BJ (cell line): ENCODE measurements around the gene GPR157. TPM values are rescaled to one million over a fixed set of nuclear protein-coding genes. Genes with fewer than 3 reads are reported as not detected.

Source experiments
- CTCF ChIA-PET: fragments of 350-600 bp; formaldehyde crosslinking; extraction: SDS; loops from one replicate; lab custom pipeline; 2021; ENCODE audit warnings: antibody characterized with exemption, inconsistent platforms; lab: Yijun Ruan, JAX
- POLR2A ChIA-PET: fragments of 300-600 bp; sonication (Branson Sonifier 250); formaldehyde crosslinking; extraction: SDS; loops from one replicate; lab custom pipeline; 2021; ENCODE audit warnings: antibody characterized with exemption; lab: Charles Lee
- DNase-seq: peaks from one replicate; pipeline ENCODE4 v3.0.0-alpha.2; 2011; ENCODE audit warnings: low read depth
- H3K27me3 ChIP-seq: 2 replicates; pipeline ENCODE4 v1.6.0; 2011; ENCODE audit warnings: low read length; ENCODE audit not compliant: control insufficient read depth, insufficient read depth
- H3K36me3 ChIP-seq: 2 replicates; pipeline ENCODE4 v1.5.1; 2011; ENCODE audit warnings: low read length; ENCODE audit not compliant: control insufficient read depth, insufficient read depth
- H3K4me3 ChIP-seq: 2 replicates; pipeline ENCODE4 v1.5.1; 2011; ENCODE audit warnings: low read depth, mild to moderate bottlenecking, control low read depth, low read length
- polyA plus RNA-seq: library from polyadenylated mRNA; depleted of rRNA; stranded (reverse); fragments of >200 nt; gene quantifications from 2 replicates; pipeline ENCODE4 v1.2.3, GENCODE V29; 2011
- TF ChIP-seq, protein P1 (sequence below): IDR thresholded peaks from 2 replicates; pipeline ENCODE4 v1.5.1; 2011; ENCODE audit warnings: low read depth, mild to moderate bottlenecking, control low read depth, inconsistent platforms, low read length, moderate library complexity; ENCODE audit not compliant: insufficient read depth

Gene GPR157
- polyA plus RNA-seq, 1 experiment: 2.5 TPM

DNA sequence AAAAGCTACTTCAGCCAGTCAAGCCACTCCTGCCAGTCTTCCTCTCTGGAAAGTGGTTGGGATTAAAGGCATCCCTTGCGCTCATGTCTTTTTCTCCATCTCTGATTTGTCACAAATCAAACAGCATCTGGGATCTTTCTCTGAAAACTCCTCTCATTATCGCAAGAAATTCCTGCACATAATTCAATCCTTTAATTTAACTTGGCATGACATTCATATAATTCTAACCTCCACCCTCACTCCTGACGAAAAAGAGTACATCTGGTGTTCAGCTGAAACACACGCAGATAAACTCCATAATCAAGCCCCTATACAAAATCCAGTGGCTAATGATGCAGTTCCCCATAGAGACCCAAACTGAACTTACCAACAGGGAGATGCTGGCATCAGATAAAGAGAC is 40.1 kb downstream of the GPR157 start:
- no peak for DNase-seq
- Histone ChIP-seq H3K36me3 (no peaks in the 10 kb centered on the region), H3K27me3 (peaks cover 14% of the 10 kb centered on the region), H3K4me3 (no peak overlapping the region)
- ChIA-PET POLR2A (no interaction called here), CTCF (no interaction called here)
- TF ChIP-seq, protein P1, sequence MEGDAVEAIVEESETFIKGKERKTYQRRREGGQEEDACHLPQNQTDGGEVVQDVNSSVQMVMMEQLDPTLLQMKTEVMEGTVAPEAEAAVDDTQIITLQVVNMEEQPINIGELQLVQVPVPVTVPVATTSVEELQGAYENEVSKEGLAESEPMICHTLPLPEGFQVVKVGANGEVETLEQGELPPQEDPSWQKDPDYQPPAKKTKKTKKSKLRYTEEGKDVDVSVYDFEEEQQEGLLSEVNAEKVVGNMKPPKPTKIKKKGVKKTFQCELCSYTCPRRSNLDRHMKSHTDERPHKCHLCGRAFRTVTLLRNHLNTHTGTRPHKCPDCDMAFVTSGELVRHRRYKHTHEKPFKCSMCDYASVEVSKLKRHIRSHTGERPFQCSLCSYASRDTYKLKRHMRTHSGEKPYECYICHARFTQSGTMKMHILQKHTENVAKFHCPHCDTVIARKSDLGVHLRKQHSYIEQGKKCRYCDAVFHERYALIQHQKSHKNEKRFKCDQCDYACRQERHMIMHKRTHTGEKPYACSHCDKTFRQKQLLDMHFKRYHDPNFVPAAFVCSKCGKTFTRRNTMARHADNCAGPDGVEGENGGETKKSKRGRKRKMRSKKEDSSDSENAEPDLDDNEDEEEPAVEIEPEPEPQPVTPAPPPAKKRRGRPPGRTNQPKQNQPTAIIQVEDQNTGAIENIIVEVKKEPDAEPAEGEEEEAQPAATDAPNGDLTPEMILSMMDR: no peak

DNA sequence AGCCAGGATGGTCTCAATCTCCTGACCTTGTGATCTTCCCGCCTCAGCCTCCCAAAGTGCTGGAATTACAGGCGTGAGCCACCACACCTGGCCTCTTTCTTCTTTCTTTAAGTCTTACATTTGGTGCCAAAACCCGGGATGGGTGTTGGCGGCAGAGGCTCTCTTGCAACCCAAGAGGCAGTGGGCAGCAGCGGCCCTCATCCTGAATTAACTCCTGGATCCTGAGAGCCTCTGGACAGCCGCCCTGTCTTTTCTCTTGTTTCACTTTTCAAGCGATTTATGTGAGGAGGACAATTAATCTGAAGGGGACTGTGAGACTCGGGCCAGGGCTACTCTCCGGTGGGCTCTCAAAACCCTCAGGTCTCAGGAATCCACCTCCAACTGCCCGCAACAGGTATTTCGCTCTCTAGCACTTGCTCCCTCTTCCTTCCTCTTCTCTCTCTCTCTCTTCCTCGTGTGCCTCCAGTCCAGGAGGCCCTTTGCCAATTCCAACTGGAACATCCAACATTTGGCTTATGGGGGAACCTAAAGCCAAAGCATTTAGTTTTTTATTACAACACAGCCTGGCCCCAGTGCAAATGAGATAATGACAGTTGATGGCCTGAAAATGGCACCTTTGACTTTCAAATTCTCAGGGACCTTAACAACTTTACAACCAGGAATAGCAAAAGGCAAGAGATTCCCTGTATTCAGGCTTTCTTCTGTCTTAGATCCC is 41.3 kb downstream of the GPR157 start:
- CTCF ChIA-PET: interaction anchor here (0.6 kb wide), 1 partner anchor 272 kb away, joined by 3 read pairs; no protein-coding TSS in a partner anchor

DNA sequence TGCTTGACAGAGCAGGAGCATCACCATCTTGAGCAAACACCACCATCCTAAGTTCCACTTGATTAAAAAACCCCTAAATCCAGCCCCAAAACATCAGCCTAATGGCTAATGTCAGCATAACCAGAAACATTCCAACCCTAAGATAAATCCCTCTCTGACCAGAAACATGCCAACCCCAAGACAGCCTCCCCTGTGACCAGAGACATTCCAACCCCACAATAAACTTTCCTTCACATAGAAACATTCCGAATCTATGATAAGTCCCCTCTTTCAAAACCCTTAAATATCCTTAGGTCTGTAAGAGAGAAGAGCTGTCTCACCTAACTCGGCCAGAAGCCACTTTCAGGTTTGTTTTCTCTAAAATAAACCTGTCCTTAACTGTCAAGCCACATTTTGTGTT is 42.1 kb downstream of the GPR157 start:
- TF ChIP-seq, protein P1: no peak
- no peak for DNase-seq
- Histone ChIP-seq H3K36me3 (no peaks in the 10 kb centered on the region), H3K4me3 (no peak overlapping the region), H3K27me3 (peaks cover 12% of the 10 kb centered on the region)
- CTCF ChIA-PET: no interaction called here
- POLR2A ChIA-PET: no interaction called here

More for the DNA sequence above, 41.3 kb downstream of the GPR157 start:
- DNase-seq: no peak
- TF ChIP-seq, protein P1: no peak
- Histone ChIP-seq H3K27me3 (peaks cover 12% of the 10 kb centered on the region), H3K4me3 (no peak overlapping the region), H3K36me3 (no peaks in the 10 kb centered on the region)
- POLR2A ChIA-PET: no interaction called here

DNA sequence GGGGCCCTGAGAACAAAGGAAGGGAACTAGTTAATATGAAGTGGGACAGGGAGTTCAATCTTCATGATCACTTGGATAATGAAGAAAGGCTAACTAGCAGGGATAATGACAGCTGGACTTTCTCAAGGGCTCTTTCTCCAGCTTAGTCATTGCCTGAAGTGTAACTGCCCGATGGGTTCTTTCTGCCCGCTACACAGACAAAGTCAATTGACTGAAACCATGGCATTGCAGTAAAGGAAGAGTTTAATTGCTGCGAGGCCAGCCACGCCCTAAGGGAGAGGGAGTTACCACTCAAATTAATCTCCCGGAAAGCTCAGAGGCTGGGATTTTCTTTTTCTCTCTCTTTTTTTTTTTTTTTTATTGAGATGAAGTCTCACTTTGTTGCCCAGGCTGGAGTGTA is 42.9 kb downstream of the GPR157 start:
- POLR2A ChIA-PET: no interaction called here
- no peaks in the 10 kb centered on the region for H3K36me3 ChIP-seq
- DNase-seq: no peak
- peaks cover 8% of the 10 kb centered on the region for H3K27me3 ChIP-seq
- CTCF ChIA-PET: interaction anchor here (2.0 to 2.5 kb wide), 2 partner anchors 11 to 16 kb away, joined by 4 to 8 read pairs; no protein-coding TSS in a partner anchor
- TF ChIP-seq, protein P1: no peak
- no peak overlapping the region for H3K4me3 ChIP-seq

DNA sequence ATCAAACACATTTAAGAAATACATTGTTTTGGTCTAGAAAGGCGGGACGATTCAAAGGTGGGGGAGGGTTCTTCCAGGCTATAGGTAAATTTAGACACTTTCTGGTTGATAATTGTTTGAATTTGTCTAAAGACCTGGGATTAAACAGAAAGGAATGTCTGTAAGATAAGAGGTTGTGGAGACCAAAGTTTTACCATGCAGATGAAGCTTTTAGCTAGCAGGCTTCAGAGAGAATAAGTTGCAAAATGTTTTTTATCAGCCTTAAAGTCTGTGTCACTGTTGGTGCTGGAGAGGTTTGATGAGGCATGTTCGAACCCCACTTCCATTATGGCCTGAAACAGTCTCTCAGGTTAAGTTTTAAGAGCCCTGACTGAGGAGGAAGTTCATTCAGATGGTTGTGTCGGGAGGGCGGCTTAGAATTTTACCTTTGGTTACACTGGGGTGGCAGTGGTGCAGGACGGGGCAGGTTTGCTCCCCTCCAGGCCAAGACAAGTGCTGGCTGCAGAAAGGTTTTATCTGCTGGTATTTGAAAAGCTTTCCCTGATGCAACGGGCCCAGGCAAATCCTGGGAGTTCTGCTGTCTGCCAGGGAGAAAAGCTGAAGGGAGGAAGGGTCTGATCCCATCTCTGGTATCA is 43.5 kb downstream of the GPR157 start:
- ChIA-PET CTCF (interaction anchor here (2.0 to 2.5 kb wide), 2 partner anchors 10 to 16 kb away, joined by 4 to 8 read pairs; no protein-coding TSS in a partner anchor), POLR2A (no interaction called here)
- TF ChIP-seq, protein P1: no peak
- H3K4me3 ChIP-seq: no peak overlapping the region
- peaks cover 5% of the 10 kb centered on the region for H3K27me3 ChIP-seq
- H3K36me3 ChIP-seq: no peaks in the 10 kb centered on the region
- no peak for DNase-seq
